HL-60 (cell line): ENCODE data around the gene ATOH7.

ENCODE experiments used
- DNase-seq, 2 experiments: peaks; one replicate each; pipeline ENCODE4 v3.0.0-alpha.2; 2010 to 2020; ENCODE audit warnings: low read depth in 1 of 2, low spot score in 1 of 2
- H3K27ac ChIP-seq: fragments of 250-450 bp; sonication (Bioruptor Pico); replicated peaks from 2 replicates; pipeline ENCODE4 v1.5.1; 2020; ENCODE audit warnings: mild to moderate bottlenecking, moderate library complexity
- H3K27me3 ChIP-seq: fragments of 250-450 bp; sonication (Bioruptor Pico); 2 replicates; pipeline ENCODE4 v1.5.1; 2021; ENCODE audit warnings: mild to moderate bottlenecking, moderate library complexity; ENCODE audit not compliant: insufficient read depth, poor library complexity, severe bottlenecking
- H3K4me3 ChIP-seq: replicated peaks from 2 replicates; pipeline ENCODE4 v1.5.1; 2011; ENCODE audit warnings: mild to moderate bottlenecking, control low read depth, low read length; ENCODE audit not compliant: insufficient read depth
- GABPA ChIP-seq: IDR thresholded peaks from 2 replicates; pipeline ENCODE4 v1.6.1; 2012; ENCODE audit warnings: low read depth
- POLR2AphosphoS5 ChIP-seq: IDR thresholded peaks from 2 replicates; pipeline ENCODE4 v1.6.1; 2012; ENCODE audit warnings: low read depth
- SPI1 ChIP-seq: IDR thresholded peaks from 2 replicates; pipeline ENCODE4 v1.6.1; 2012; ENCODE audit warnings: low read depth, mild to moderate bottlenecking, borderline replicate concordance
- TF ChIP-seq, protein P1 (sequence below): IDR thresholded peaks from one replicate; pipeline ENCODE4 v1.5.1; 2011; ENCODE audit warnings: low read length, control low read depth, inconsistent platforms; ENCODE audit not compliant: insufficient read depth
- TF ChIP-seq, protein P2 (sequence below): IDR thresholded peaks from 2 replicates; pipeline ENCODE4 v1.6.1; 2012; ENCODE audit warnings: low read depth; ENCODE audit not compliant: insufficient replicate concordance

ATOH7 gene

DNA sequence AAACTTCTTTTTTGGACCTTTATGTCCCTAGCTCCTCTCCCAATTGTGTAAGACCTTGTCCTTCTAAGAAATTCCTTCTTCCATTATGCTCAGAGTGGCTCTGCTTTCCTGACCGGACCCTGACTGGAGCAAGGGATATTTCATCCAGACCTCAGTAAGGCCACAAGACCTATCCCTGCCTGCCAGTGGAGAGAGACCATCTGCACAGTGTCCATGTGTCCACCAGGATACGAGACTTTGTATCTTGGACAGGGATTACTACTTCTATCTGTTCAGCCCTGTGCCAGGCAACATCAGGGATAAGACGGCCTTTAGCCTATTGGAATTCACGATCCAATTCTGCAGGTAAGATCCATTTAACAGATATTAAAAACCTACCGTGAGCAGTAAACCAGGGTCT is 7.2 kb upstream of the ATOH7 start:
- DNase-seq: no peak

DNA sequence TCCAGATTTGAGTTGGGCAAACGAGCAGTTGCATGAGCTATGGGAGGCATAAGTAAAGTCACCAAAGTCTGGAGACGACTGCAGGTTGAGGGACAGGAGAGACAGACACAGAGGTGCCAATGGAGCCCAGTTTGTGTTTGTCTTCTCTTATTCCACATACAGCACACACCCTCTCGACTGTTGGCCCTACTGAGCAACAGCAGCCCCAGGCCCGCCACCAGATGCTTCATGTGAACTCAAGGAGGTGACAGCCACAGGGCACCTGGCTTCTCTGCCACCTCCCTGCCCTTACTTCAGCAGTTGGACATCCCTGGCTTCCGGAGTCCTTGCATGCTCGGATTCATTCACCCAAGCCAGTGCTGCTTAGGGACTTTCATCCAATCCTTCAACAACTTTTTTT is 6.5 kb upstream of the ATOH7 start:
- no peak for DNase-seq
- TF ChIP-seq SPI1: no peak
- TF ChIP-seq GABPA: no peak
- TF ChIP-seq, protein P1, sequence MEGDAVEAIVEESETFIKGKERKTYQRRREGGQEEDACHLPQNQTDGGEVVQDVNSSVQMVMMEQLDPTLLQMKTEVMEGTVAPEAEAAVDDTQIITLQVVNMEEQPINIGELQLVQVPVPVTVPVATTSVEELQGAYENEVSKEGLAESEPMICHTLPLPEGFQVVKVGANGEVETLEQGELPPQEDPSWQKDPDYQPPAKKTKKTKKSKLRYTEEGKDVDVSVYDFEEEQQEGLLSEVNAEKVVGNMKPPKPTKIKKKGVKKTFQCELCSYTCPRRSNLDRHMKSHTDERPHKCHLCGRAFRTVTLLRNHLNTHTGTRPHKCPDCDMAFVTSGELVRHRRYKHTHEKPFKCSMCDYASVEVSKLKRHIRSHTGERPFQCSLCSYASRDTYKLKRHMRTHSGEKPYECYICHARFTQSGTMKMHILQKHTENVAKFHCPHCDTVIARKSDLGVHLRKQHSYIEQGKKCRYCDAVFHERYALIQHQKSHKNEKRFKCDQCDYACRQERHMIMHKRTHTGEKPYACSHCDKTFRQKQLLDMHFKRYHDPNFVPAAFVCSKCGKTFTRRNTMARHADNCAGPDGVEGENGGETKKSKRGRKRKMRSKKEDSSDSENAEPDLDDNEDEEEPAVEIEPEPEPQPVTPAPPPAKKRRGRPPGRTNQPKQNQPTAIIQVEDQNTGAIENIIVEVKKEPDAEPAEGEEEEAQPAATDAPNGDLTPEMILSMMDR: no peak
- no peak for TF ChIP-seq POLR2AphosphoS5
- TF ChIP-seq, protein P2, sequence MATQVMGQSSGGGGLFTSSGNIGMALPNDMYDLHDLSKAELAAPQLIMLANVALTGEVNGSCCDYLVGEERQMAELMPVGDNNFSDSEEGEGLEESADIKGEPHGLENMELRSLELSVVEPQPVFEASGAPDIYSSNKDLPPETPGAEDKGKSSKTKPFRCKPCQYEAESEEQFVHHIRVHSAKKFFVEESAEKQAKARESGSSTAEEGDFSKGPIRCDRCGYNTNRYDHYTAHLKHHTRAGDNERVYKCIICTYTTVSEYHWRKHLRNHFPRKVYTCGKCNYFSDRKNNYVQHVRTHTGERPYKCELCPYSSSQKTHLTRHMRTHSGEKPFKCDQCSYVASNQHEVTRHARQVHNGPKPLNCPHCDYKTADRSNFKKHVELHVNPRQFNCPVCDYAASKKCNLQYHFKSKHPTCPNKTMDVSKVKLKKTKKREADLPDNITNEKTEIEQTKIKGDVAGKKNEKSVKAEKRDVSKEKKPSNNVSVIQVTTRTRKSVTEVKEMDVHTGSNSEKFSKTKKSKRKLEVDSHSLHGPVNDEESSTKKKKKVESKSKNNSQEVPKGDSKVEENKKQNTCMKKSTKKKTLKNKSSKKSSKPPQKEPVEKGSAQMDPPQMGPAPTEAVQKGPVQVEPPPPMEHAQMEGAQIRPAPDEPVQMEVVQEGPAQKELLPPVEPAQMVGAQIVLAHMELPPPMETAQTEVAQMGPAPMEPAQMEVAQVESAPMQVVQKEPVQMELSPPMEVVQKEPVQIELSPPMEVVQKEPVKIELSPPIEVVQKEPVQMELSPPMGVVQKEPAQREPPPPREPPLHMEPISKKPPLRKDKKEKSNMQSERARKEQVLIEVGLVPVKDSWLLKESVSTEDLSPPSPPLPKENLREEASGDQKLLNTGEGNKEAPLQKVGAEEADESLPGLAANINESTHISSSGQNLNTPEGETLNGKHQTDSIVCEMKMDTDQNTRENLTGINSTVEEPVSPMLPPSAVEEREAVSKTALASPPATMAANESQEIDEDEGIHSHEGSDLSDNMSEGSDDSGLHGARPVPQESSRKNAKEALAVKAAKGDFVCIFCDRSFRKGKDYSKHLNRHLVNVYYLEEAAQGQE: no peak
- Histone ChIP-seq H3K27me3 (no peaks in the 10 kb centered on the region), H3K27ac (no peak overlapping the region), H3K4me3 (no peak overlapping the region)

More for the DNA sequence above, 7.2 kb upstream of the ATOH7 start:
- no peak for TF ChIP-seq GABPA
- TF ChIP-seq, protein P2: no peak
- TF ChIP-seq POLR2AphosphoS5: no peak
- TF ChIP-seq, protein P1: no peak
- TF ChIP-seq SPI1: no peak
- H3K4me3 ChIP-seq: no peak overlapping the region
- no peaks in the 10 kb centered on the region for H3K27me3 ChIP-seq
- no peak overlapping the region for H3K27ac ChIP-seq

DNA sequence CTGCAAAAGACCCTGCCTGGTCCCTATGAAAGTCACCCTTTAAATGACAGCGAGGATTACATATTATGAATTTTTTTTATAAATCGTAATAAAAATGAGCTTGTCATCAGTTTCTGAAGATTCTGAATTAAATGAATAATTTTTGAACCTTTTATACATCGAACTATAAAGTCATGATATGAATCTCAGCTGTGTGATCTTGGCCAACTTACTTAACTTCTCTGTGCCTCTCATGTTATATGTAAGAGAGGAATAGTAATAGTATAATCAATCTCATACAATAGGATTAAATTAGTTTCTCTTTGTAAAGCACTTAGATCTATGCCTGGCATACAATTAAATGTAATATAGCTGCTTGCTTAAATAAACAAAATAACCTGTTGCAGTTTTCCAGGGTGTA is 5.3 kb upstream of the ATOH7 start:
- no peak overlapping the region for H3K4me3 ChIP-seq
- no peak for DNase-seq
- H3K27ac ChIP-seq: no peak overlapping the region
- TF ChIP-seq POLR2AphosphoS5 (no peak), SPI1 (no peak)
- TF ChIP-seq, protein P2: no peak
- H3K27me3 ChIP-seq: no peaks in the 10 kb centered on the region
